ENCODE results near the gene PTMA. TPM values are rescaled to one million over a fixed set of nuclear protein-coding genes. Genes with fewer than 3 reads are reported as not detected.

PTMA gene
- total and polyA plus RNA-seq, 11 donors = 143 to 707 (median 207) TPM

DNA sequence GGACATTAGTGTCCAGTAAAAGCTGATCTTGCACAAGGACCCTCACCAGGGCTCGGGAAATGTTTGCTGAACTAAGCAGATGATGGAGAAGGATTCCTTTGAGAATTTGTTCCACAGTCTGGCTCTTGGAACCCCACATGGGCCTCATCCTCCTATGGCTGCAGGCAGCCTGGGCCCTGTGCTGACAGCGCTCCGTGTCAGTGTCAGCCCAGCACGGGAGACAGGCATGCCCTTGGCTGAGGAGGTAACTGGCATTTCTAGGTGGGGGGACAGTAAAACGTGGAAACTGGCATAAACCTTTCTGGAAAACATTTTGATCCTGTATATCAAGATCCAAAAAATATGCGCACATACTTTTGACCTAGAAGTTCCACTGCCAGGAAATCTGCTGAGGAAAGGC is 10.5 kb downstream of the PTMA start:
- no peak overlapping the region for H3K27ac ChIP-seq
- WGBS, 4 donors = 70 to 83% (median 77%) methylated on average over 6 of the region's 6 CpGs
- no peak overlapping the region for H3K4me3 ChIP-seq
- no peaks in the 10 kb centered on the region for H3K27me3 ChIP-seq
- peaks cover 0 to 5% (median 0%) of the 10 kb centered on the region in 12 donors for H3K9me3 ChIP-seq
- peaks cover 0 to 34% (median 27%) of the 10 kb centered on the region in 12 donors for H3K4me1 ChIP-seq
- TF ChIP-seq, protein P1, sequence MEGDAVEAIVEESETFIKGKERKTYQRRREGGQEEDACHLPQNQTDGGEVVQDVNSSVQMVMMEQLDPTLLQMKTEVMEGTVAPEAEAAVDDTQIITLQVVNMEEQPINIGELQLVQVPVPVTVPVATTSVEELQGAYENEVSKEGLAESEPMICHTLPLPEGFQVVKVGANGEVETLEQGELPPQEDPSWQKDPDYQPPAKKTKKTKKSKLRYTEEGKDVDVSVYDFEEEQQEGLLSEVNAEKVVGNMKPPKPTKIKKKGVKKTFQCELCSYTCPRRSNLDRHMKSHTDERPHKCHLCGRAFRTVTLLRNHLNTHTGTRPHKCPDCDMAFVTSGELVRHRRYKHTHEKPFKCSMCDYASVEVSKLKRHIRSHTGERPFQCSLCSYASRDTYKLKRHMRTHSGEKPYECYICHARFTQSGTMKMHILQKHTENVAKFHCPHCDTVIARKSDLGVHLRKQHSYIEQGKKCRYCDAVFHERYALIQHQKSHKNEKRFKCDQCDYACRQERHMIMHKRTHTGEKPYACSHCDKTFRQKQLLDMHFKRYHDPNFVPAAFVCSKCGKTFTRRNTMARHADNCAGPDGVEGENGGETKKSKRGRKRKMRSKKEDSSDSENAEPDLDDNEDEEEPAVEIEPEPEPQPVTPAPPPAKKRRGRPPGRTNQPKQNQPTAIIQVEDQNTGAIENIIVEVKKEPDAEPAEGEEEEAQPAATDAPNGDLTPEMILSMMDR (IDR thresholded peaks at IDR 0.05) = no peak
- TF ChIP-seq POLR2A (IDR thresholded peaks at IDR 0.05) = no peak
- DNase-seq (no peak), ATAC-seq (no peak)
- peaks cover 0 to 4% (median 0%) of the 10 kb centered on the region in 9 donors for H3K36me3 ChIP-seq
- intact Hi-C loops (cut with DNase I) = loop anchor here in 1 of 10 donors (5.0 kb wide), 1 partner anchor 106 kb away; no protein-coding TSS in a partner anchor

DNA sequence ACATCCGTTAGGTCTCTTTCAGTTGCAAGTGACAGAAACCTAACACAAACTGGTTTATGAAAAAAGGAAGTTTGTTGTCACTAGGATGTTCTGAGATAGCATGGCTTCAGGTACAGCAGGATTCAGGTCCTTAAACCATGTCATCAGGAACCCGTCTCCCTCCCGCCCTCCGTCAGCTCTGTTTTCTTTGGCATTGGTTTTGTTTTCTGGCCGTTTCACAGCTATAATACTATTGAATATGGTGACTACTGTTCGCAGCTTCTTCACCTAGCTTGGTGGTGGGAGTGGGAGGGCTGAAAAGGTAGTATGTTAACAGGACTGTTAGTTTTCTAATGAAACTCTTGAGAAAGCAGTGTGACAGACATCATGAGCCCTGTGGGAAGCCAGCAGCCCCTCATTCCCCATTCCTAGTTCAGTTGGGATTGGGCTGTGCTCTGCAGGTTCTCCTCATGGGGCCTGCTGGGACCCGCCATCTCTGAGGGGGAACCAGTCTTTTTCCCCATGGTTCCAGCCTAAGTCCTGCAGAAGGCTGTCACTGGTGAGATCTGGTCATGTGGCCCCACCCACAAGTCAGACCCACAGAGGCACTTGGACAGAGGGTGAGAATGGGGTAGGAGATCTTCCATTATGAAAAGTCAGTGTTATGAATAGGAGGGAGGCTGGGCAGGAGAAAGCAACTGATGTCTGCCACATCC is 12.1 kb downstream of the PTMA start:
- no peak for ATAC-seq
- WGBS, 4 donors = 79 to 83% (median 82%) methylated on average over 6 to 7 of the region's 7 CpGs
- intact Hi-C loops (cut with DNase I) = loop anchor here in 1 of 10 donors (5.0 kb wide), 1 partner anchor 52 kb away; no protein-coding TSS in a partner anchor

DNA sequence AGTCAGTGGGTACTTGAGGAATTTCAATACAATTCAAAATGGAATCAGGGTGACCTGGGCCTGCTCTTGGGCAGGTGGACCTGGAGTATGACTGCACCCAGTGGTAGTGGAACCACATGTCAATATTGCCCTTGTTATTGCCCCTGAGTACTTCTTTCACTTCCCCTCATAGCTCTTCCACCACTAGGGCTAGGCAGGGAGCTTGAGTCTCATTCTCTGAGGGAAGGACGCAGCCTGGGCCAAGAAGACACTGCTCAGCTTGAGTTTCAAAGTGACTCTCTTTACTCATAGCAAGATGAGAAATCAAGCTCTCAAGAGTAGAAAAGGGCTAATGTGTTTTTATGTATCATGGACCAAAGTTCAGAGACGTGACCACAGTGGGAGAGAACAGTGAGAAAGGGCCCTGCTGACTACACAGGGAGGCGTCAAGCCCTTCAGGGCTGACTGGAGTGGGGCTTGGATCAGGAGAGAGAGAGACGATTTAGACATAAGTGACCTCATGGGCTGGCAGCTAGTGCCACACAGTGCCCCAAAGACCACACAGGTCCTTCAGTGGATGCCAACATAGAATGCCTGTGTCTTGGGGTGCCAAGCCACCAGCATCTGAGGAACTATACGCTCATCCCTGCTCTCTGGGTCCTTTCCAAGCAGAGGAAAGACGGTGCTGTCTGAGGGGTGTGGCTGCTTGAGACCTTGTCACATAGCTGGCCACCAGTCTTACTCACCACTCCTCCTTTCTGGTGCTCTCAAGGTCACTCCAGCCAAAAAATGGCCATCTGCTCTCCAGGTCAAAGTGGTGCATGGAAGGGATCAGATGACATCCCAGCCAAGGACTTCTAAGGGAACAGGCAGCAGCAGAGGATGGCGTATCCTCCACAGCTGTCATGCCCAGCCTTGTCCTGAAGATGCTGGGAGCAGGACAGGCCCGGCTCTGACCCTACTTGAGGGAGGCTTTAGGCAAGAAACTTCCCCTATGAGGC is 13.0 kb downstream of the PTMA start:
- H3K27me3 ChIP-seq = no peaks in the 10 kb centered on the region
- peaks cover 0 to 5% (median 0%) of the 10 kb centered on the region in 12 donors for H3K9me3 ChIP-seq
- H3K27ac ChIP-seq = no peak overlapping the region
- 76 to 90% (median 85%) methylated on average over 8 of the region's 8 CpGs for WGBS, 4 donors
- no peak for TF ChIP-seq POLR2A (IDR thresholded peaks at IDR 0.05)
- TF ChIP-seq, protein P1 (IDR thresholded peaks at IDR 0.05) = no peak
- intact Hi-C loops (cut with DNase I) = loop anchor here in 1 of 10 donors (5.0 kb wide), 1 partner anchor 51 kb away; no protein-coding TSS in a partner anchor
- ATAC-seq = no peak
- H3K36me3 ChIP-seq = no peaks in the 10 kb centered on the region
- DNase-seq = no peak
- H3K4me3 ChIP-seq = no peak overlapping the region
- H3K4me1 ChIP-seq = peaks cover 0 to 26% (median 9%) of the 10 kb centered on the region in 12 donors

More for the DNA sequence above, 12.1 kb downstream of the PTMA start:
- no peak overlapping the region for H3K27ac ChIP-seq
- DNase-seq = no peak
- peaks cover 0 to 5% (median 0%) of the 10 kb centered on the region in 12 donors for H3K9me3 ChIP-seq
- H3K36me3 ChIP-seq = no peaks in the 10 kb centered on the region
- TF ChIP-seq POLR2A (IDR thresholded peaks at IDR 0.05) = no peak
- TF ChIP-seq, protein P1 (IDR thresholded peaks at IDR 0.05) = no peak
- H3K4me1 ChIP-seq = peaks cover 0 to 29% (median 13%) of the 10 kb centered on the region in 12 donors
- no peaks in the 10 kb centered on the region for H3K27me3 ChIP-seq
- no peak overlapping the region for H3K4me3 ChIP-seq

Data from heart left ventricle (tissue), 16 donors.